K562 (cell line): ENCODE data around the gene C19orf12. TPM values are rescaled to one million over a fixed set of nuclear protein-coding genes. Genes with fewer than 3 reads are reported as not detected.
A peak's percentile ranks its signal among the peaks of the same experiment; 100 is the strongest.

Experiments
- ATF3 ChIP-seq, 2 experiments: fragments of 450-650 bp in 1 of 2; sonication (generic) in 1 of 2; formaldehyde crosslinking in 1 of 2; IDR thresholded peaks in 1 of 2; conservative IDR thresholded peaks in 1 of 2; 2 replicates each; pipeline versions ENCODE4 v1.6.1 to v1.8.1; 2016 to 2023; ENCODE audit warnings: mild to moderate bottlenecking in 2 of 2, moderate library complexity in 2 of 2, inconsistent platforms in 1 of 2, missing genetic modification reagents in 1 of 2
- CBX5 ChIP-seq: IDR thresholded peaks from 2 replicates; pipeline ENCODE4 v1.6.1; 2014; ENCODE audit warnings: low read depth, borderline replicate concordance
- CEBPG ChIP-seq, 3 experiments: fragments of 200-800 bp in 1 of 3; sonication (Bioruptor generic) in 1 of 3; sonication (generic) in 1 of 3; formaldehyde crosslinking in 1 of 3; IDR thresholded peaks in 2 of 3; conservative IDR thresholded peaks in 1 of 3; 2 replicates each; pipeline versions ENCODE4 v1.6.1 to v1.8.0; 2016 to 2022; ENCODE audit warnings: missing compliant biosample characterization in 2 of 3, missing genetic modification characterization in 2 of 3, mild to moderate bottlenecking in 1 of 3, missing genetic modification reagents in 1 of 3
- CSDE1 ChIP-seq, 2 experiments: fragments of 450-650 bp; IDR thresholded peaks; 2 replicates each; pipeline ENCODE4 v1.6.1; 2016; ENCODE audit warnings: mild to moderate bottlenecking in 1 of 2
- EHMT2 ChIP-seq: fragments of 450-650 bp; IDR thresholded peaks from 2 replicates; pipeline ENCODE4 v1.6.1; 2018; ENCODE audit warnings: antibody characterized with exemption
- ERF ChIP-seq: fragments of 450-650 bp; formaldehyde crosslinking; IDR thresholded peaks from 2 replicates; pipeline ENCODE4 v1.4.0; 2020; ENCODE audit warnings: mild to moderate bottlenecking, mixed read lengths
- HSF4 ChIP-seq: fragments of 250-450 bp; sonication (Bioruptor Pico); IDR thresholded peaks from 2 replicates; pipeline ENCODE4 v2.1.2; 2022; ENCODE audit warnings: mild to moderate bottlenecking, moderate library complexity, borderline replicate concordance
- IRF2 ChIP-seq: sonication (generic); formaldehyde crosslinking; IDR thresholded peaks from 2 replicates; pipeline ENCODE4 v1.8.1; 2022; ENCODE audit warnings: mild to moderate bottlenecking, missing genetic modification reagents
- L3MBTL2 ChIP-seq: fragments of 450-650 bp; IDR thresholded peaks from 2 replicates; pipeline ENCODE4 v1.6.1; 2016; ENCODE audit warnings: mild to moderate bottlenecking, moderate library complexity
- LEF1 ChIP-seq: fragments of 450-650 bp; IDR thresholded peaks from 2 replicates; pipeline ENCODE4 v1.6.1; 2016; ENCODE audit warnings: mild to moderate bottlenecking
- MBD1 ChIP-seq: fragments of 250-450 bp; sonication (Bioruptor Pico); IDR thresholded peaks from 2 replicates; pipeline ENCODE4 v1.8.0; 2022; ENCODE audit warnings: inconsistent platforms
- NCOA1 ChIP-seq: fragments of 450-650 bp; IDR thresholded peaks from 2 replicates; pipeline ENCODE4 v1.6.1; 2016; ENCODE audit warnings: low read depth
- NCOA6 ChIP-seq: fragments of 450-650 bp; IDR thresholded peaks from 2 replicates; pipeline ENCODE4 v1.6.1; 2017; ENCODE audit warnings: mild to moderate bottlenecking
- NELFE ChIP-seq: IDR thresholded peaks from 2 replicates; pipeline ENCODE4 v1.6.1; 2011; ENCODE audit warnings: mild to moderate bottlenecking; ENCODE audit not compliant: insufficient read depth, insufficient read length
- NFATC3 ChIP-seq: fragments of 450-650 bp; IDR thresholded peaks from 2 replicates; pipeline ENCODE4 v1.6.1; 2017; ENCODE audit warnings: mild to moderate bottlenecking
- PHF8 ChIP-seq: fragments of 200-600 bp; sonication (generic); IDR thresholded peaks from 2 replicates; pipeline ENCODE4 v1.6.1; 2012; ENCODE audit warnings: mixed run types, mild to moderate bottlenecking, inconsistent platforms, low read length, moderate library complexity, borderline replicate concordance
- PML ChIP-seq: IDR thresholded peaks from 2 replicates; pipeline ENCODE4 v1.6.1; 2012; ENCODE audit warnings: low read length, inconsistent platforms
- RAD21 ChIP-seq, 2 experiments: fragments of 250-450 bp in 1 of 2; fragments of 450-650 bp in 1 of 2; sonication (Bioruptor Pico) in 1 of 2; formaldehyde crosslinking in 1 of 2; IDR thresholded peaks in 1 of 2; conservative IDR thresholded peaks in 1 of 2; 2 replicates each; pipeline versions ENCODE4 v1.4.0 to v1.8.0; 2020 to 2022; ENCODE audit warnings: mild to moderate bottlenecking in 2 of 2, moderate library complexity in 1 of 2
- SMAD3 ChIP-seq: fragments of 450-650 bp; formaldehyde crosslinking; conservative IDR thresholded peaks from 2 replicates; pipeline ENCODE4 v1.4.0; 2020; ENCODE audit warnings: mild to moderate bottlenecking
- SRSF1 ChIP-seq: fragments of 200-400 bp; formaldehyde crosslinking; IDR thresholded peaks from 2 replicates; pipeline ENCODE4 v1.6.1; 2017; ENCODE audit warnings: mild to moderate bottlenecking, low read depth, low read length, moderate library complexity
- XRCC5 ChIP-seq: fragments of 200-400 bp; formaldehyde crosslinking; IDR thresholded peaks from 2 replicates; pipeline ENCODE4 v1.6.1; 2017; ENCODE audit warnings: low read depth, mild to moderate bottlenecking, low read length
- ZBTB1 ChIP-seq: sonication (generic); formaldehyde crosslinking; IDR thresholded peaks from 2 replicates; pipeline ENCODE4 v1.8.1; 2023; ENCODE audit warnings: missing genetic modification reagents, low read depth, mild to moderate bottlenecking, borderline replicate concordance
- ZNF398 ChIP-seq: fragments of 250-450 bp; sonication (Bioruptor Pico); IDR thresholded peaks from 2 replicates; pipeline ENCODE4 v1.8.0; 2021; ENCODE audit warnings: moderate library complexity, mild to moderate bottlenecking, inconsistent platforms
- ZNF445 ChIP-seq: fragments of 250-450 bp; sonication (Bioruptor Pico); IDR thresholded peaks from 2 replicates; pipeline ENCODE4 v1.4.0; 2020; ENCODE audit warnings: low read depth, mild to moderate bottlenecking, moderate library complexity
- ZNF668 ChIP-seq: fragments of 250-450 bp; sonication (Bioruptor Pico); IDR thresholded peaks from 2 replicates; pipeline ENCODE4 v1.8.0; 2022; ENCODE audit warnings: mild to moderate bottlenecking, inconsistent platforms
- ZNF695 ChIP-seq: fragments of 450-650 bp; formaldehyde crosslinking; IDR thresholded peaks from 2 replicates; pipeline ENCODE4 v1.4.0; 2020; ENCODE audit warnings: mild to moderate bottlenecking, moderate library complexity
- ZNF830 ChIP-seq: fragments of 250-450 bp; sonication (Bioruptor Pico); IDR thresholded peaks from 2 replicates; pipeline ENCODE4 v1.5.0; 2021; ENCODE audit warnings: mild to moderate bottlenecking
- polyA plus RNA-seq, 8 experiments: library from polyadenylated mRNA; depleted of rRNA in 4 of 8; stranded (reverse) in 5 of 8; unstranded in 3 of 8; fragments of >200 nt; fragmentation: Nextera tagmentation in 2 of 8; fragmentation: Illumina TruSeq in 1 of 8; extraction: Ambion mirVana in 2 of 8; extraction: Trizol in 1 of 8; gene quantifications; 2 replicates each; pipeline versions ENCODE4 v1.2.1 to v1.2.3, GENCODE V29; 2011 to 2014; ENCODE audit warnings: inconsistent platforms in 1 of 8, missing spikeins in 1 of 8
- total RNA-seq, 7 experiments: library from RNA; depleted of rRNA in 6 of 7; stranded (reverse); fragments of >200 nt in 6 of 7; fragmentation: Illumina TruSeq in 2 of 7; extraction: Trizol in 2 of 7; gene quantifications; 2 replicates each; pipeline versions ENCODE4 v1.2.1 to v1.2.3, GENCODE V29; 2011 to 2021; ENCODE audit warnings: low replicate concordance in 1 of 7

C19orf12 gene
- total and polyA plus RNA-seq, 9 of the 15 experiments (the other 6 are each of a cell fraction or from before 2014, with no cell fraction given) = 1.9 to 14.5 (median 10.2) TPM

- TF ChIP-seq ATF3 (IDR thresholded peaks at IDR 0.05) (no peak), ATF3 (CRISPR knock-in tag; conservative IDR thresholded peaks at IDR 0.05) (no peak), ZNF445 (CRISPR knock-in tag) (no peak), NCOA1 (no peak), CSDE1 (IDR thresholded peaks at IDR 0.05) (no peak), ZNF830 (CRISPR knock-in tag) (no peak), SMAD3 (no peak), IRF2 (CRISPR knock-in tag) (no peak), RAD21 (CRISPR knock-in tag; conservative IDR thresholded peaks at IDR 0.05 in 1 of 2, IDR thresholded peaks at IDR 0.05 in 1 of 2) (peak; percentile 32 to 54), ERF (CRISPR knock-in tag) (no peak), ZNF668 (CRISPR knock-in tag) (no peak), MBD1 (CRISPR knock-in tag) (no peak), L3MBTL2 (peak; percentile 62), LEF1 (no peak), CEBPG (CRISPR knock-in tag; IDR thresholded peaks at IDR 0.05) (no peak), CEBPG (tag; conservative IDR thresholded peaks at IDR 0.05 in 1 of 2, IDR thresholded peaks at IDR 0.05 in 1 of 2) (no peak), EHMT2 (no peak), XRCC5 (no peak), NELFE (no peak), NCOA6 (no peak), ZBTB1 (CRISPR knock-in tag) (no peak), SRSF1 (no peak), PHF8 (peak; percentile 67; the same call in 1 of the 2 replicates), ZNF398 (no peak), NFATC3 (no peak), PML (no peak), ZNF695 (CRISPR knock-in tag) (no peak), CBX5 (no peak), HSF4 (CRISPR knock-in tag) (no peak)
Observed at GRCh38 chr19:29665215-29665825, 49.7 kb downstream of the C19orf12 start, which contains the start of gene PLEKHF1 (continued).
